ENCODE measurements around the gene UGT1A10.

Gene UGT1A10

DNA sequence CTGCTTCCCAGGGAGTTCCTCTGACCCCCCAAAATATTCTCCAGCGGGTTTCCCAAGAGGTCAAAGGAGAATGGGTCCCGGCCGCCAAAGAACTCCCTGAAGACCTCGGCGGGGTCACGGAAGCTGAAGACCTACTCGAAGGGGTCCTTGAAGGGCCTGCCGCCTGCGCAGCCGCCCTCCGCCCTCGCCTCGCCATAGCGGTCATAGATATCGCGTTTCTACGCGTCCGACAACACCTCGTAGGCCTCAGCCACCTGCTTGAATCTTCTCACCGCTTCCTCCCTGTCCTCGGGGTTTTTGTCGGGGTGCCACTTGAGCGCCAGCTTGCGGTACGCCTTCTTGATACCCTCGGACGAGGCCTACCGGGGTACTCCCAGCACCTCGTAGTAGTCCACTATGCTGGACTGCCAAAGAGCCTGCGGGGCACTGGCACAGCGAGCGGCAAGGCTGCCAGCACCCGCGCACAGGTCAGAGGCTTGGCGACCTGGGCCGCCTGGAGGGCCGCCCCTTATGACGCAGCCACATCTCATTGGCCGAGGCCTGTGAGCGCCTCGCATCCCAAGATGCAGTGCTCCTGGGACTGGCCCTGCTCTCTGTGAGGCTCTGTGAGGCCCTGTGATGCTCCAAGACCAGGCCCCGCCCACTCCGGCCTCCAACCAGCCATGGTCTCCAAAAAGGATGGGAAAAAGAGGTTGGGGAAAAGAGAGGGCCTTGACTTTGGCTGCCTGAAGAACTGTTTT is 118.8 kb downstream of the UGT1A10 start:
- TF ChIP-seq, protein P1, sequence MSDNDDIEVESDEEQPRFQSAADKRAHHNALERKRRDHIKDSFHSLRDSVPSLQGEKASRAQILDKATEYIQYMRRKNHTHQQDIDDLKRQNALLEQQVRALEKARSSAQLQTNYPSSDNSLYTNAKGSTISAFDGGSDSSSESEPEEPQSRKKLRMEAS (IDR thresholded peaks at IDR 0.05; ENCODE audit: low read depth, low read length), result no peak
- TF ChIP-seq MYC (IDR thresholded peaks at IDR 0.05; ENCODE audit: low read depth, low read length), result no peak
- TF ChIP-seq CTCF (IDR thresholded peaks at IDR 0.05; ENCODE audit: low read depth, low read length), result no peak
- no peak for TF ChIP-seq POLR2A (IDR thresholded peaks at IDR 0.05; ENCODE audit: extremely low read depth, insufficient read length)
- no peak overlapping the region for H3K4me3 ChIP-seq (ENCODE audit: low read depth, low read length)
- DNase-seq (ENCODE audit: low read depth), result no peak

GRCh38 chr2:233756429-233757081 is 120.3 kb downstream of the UGT1A10 start:
- no peak overlapping the region for H3K4me3 ChIP-seq (ENCODE audit: low read depth, low read length)
- no peak for DNase-seq (ENCODE audit: low read depth)
- TF ChIP-seq MYC (IDR thresholded peaks at IDR 0.05; ENCODE audit: low read depth, low read length) (no peak), POLR2A (IDR thresholded peaks at IDR 0.05; ENCODE audit: extremely low read depth, insufficient read length) (no peak), CTCF (IDR thresholded peaks at IDR 0.05; ENCODE audit: low read depth, low read length) (no peak)
- TF ChIP-seq, protein P1 (IDR thresholded peaks at IDR 0.05; ENCODE audit: low read depth, low read length), result no peak

- no peak overlapping the region for H3K4me3 ChIP-seq (ENCODE audit: low read depth, low read length)
- no peak for DNase-seq (ENCODE audit: low read depth)
- TF ChIP-seq, protein P1 (IDR thresholded peaks at IDR 0.05; ENCODE audit: low read depth, low read length), result no peak
- TF ChIP-seq MYC (IDR thresholded peaks at IDR 0.05; ENCODE audit: low read depth, low read length) (no peak), POLR2A (IDR thresholded peaks at IDR 0.05; ENCODE audit: extremely low read depth, insufficient read length) (no peak), CTCF (IDR thresholded peaks at IDR 0.05; ENCODE audit: low read depth, low read length) (no peak)
These were observed 121.9 kb downstream of the UGT1A10 start for GRCh38 chr2:233758141-233758540.

- H3K4me3 ChIP-seq (ENCODE audit: low read depth, low read length), result no peak overlapping the region
- TF ChIP-seq CTCF (IDR thresholded peaks at IDR 0.05; ENCODE audit: low read depth, low read length) (no peak), MYC (IDR thresholded peaks at IDR 0.05; ENCODE audit: low read depth, low read length) (no peak), POLR2A (IDR thresholded peaks at IDR 0.05; ENCODE audit: extremely low read depth, insufficient read length) (no peak)
- TF ChIP-seq, protein P1 (IDR thresholded peaks at IDR 0.05; ENCODE audit: low read depth, low read length), result no peak
- DNase-seq (ENCODE audit: low read depth), result no peak
These were observed 122.6 kb downstream of the UGT1A10 start for GRCh38 chr2:233758849-233759248.

DNA sequence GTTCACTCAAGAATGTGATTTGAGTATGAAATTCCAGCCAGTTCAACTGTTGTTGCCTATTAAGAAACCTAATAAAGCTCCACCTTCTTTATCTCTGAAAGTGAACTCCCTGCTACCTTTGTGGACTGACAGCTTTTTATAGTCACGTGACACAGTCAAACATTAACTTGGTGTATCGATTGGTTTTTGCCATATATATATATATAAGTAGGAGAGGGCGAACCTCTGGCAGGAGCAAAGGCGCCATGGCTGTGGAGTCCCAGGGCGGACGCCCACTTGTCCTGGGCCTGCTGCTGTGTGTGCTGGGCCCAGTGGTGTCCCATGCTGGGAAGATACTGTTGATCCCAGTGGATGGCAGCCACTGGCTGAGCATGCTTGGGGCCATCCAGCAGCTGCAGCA is 123.8 kb downstream of the UGT1A10 start, which contains the start of gene UGT1A1:
Gene UGT1A1, plus strand, starts transcription at position 228 of the 400 bp plus-strand sequence. Its CDS starts 18 bp downstream, at position 246.
- DNase-seq (ENCODE audit: low read depth), result no peak
- H3K4me3 ChIP-seq (ENCODE audit: low read depth, low read length), result no peak within 1 kb of the TSS
- TF ChIP-seq POLR2A (IDR thresholded peaks at IDR 0.05; ENCODE audit: extremely low read depth, insufficient read length), result no peak
- TF ChIP-seq MYC (IDR thresholded peaks at IDR 0.05; ENCODE audit: low read depth, low read length), result no peak
- TF ChIP-seq CTCF (IDR thresholded peaks at IDR 0.05; ENCODE audit: low read depth, low read length), result no peak
- TF ChIP-seq, protein P1 (IDR thresholded peaks at IDR 0.05; ENCODE audit: low read depth, low read length), result no peak
